HUES64 (cell line): ENCODE results near the gene KBTBD7.

Source experiments
- H3K27ac ChIP-seq: 2 replicates; pipeline ENCODE4 v1.7.0; 2013; ENCODE audit warnings: low read depth, low read length, inconsistent platforms
- H3K27me3 ChIP-seq: 2 replicates; pipeline ENCODE4 v1.6.1; 2013; ENCODE audit warnings: mild to moderate bottlenecking, low read length; ENCODE audit not compliant: insufficient read depth
- H3K36me3 ChIP-seq: 2 replicates; pipeline ENCODE4 v1.6.1; 2013; ENCODE audit warnings: mild to moderate bottlenecking, low read length; ENCODE audit not compliant: insufficient read depth
- H3K4me1 ChIP-seq: 2 replicates; pipeline ENCODE4 v1.6.1; 2013; ENCODE audit warnings: mild to moderate bottlenecking, low read length, moderate library complexity; ENCODE audit not compliant: insufficient read depth
- H3K4me3 ChIP-seq: 2 replicates; pipeline ENCODE4 v1.5.1; 2013; ENCODE audit warnings: mild to moderate bottlenecking, low read length, moderate library complexity
- H3K9ac ChIP-seq: 2 replicates; pipeline ENCODE4 v1.6.1; 2013; ENCODE audit warnings: mild to moderate bottlenecking, low read depth, low read length
- H3K9me3 ChIP-seq: 2 replicates; pipeline ENCODE4 v1.6.1; 2013; ENCODE audit warnings: low read depth, low read length; ENCODE audit not compliant: insufficient read depth
- WGBS: fragments of 150-250, 120-280 bp; methylation state at CpG from one replicate; pipeline ENCODE4 v1.1.7; 2013; ENCODE audit warnings: missing lambda C conversion rate; 5-methylcytosine and 5-hydroxymethylcytosine counted together

The KBTBD7 gene

GRCh38 chr13:41154042-41154441 is 40.3 kb downstream of the KBTBD7 start:
- Histone ChIP-seq H3K4me3 (no peak overlapping the region), H3K36me3 (peaks cover 6% of the 10 kb centered on the region), H3K27me3 (no peaks in the 10 kb centered on the region), H3K9ac (no peak overlapping the region), H3K9me3 (peaks cover 23% of the 10 kb centered on the region), H3K4me1 (peaks cover 31% of the 10 kb centered on the region), H3K27ac (no peak overlapping the region)

- H3K27ac ChIP-seq = no peak overlapping the region
- WGBS = 95% methylated on average over 3 of the region's 3 CpGs
- H3K36me3 ChIP-seq = peaks cover 17% of the 10 kb centered on the region
- no peaks in the 10 kb centered on the region for H3K27me3 ChIP-seq
- no peak overlapping the region for H3K9ac ChIP-seq
- H3K4me3 ChIP-seq = no peak overlapping the region
- peaks cover 42% of the 10 kb centered on the region for H3K9me3 ChIP-seq
- peaks cover 15% of the 10 kb centered on the region for H3K4me1 ChIP-seq
Observed at GRCh38 chr13:41152005-41152404, 42.4 kb downstream of the KBTBD7 start.

- Histone ChIP-seq H3K9ac (no peak overlapping the region), H3K27ac (no peak overlapping the region), H3K36me3 (peaks cover 17% of the 10 kb centered on the region), H3K4me3 (no peak overlapping the region), H3K9me3 (peaks cover 55% of the 10 kb centered on the region), H3K27me3 (no peaks in the 10 kb centered on the region), H3K4me1 (peaks cover 3% of the 10 kb centered on the region; the same call in 1 of the 2 replicates)
- 82% methylated on average over 2 of the region's 2 CpGs for WGBS
Observed at GRCh38 chr13:41150058-41150457, 44.3 kb downstream of the KBTBD7 start.

GRCh38 chr13:41148419-41149283 is 45.7 kb downstream of the KBTBD7 start:
- WGBS = 89% methylated on average over 3 of the region's 3 CpGs
- Histone ChIP-seq H3K4me3 (no peak overlapping the region), H3K27me3 (no peaks in the 10 kb centered on the region), H3K9ac (no peak overlapping the region), H3K9me3 (peaks cover 55% of the 10 kb centered on the region), H3K36me3 (peaks cover 17% of the 10 kb centered on the region), H3K4me1 (peaks cover 2% of the 10 kb centered on the region; the same call in 1 of the 2 replicates), H3K27ac (no peak overlapping the region)

- Histone ChIP-seq H3K27ac (no peak overlapping the region), H3K27me3 (no peaks in the 10 kb centered on the region), H3K9ac (no peak overlapping the region), H3K36me3 (peaks cover 17% of the 10 kb centered on the region), H3K4me3 (no peak overlapping the region), H3K4me1 (no peaks in the 10 kb centered on the region), H3K9me3 (peaks cover 45% of the 10 kb centered on the region)
- WGBS = 95% methylated on average over 4 of the region's 4 CpGs
Observed at GRCh38 chr13:41145136-41145908, 49.0 kb downstream of the KBTBD7 start.

GRCh38 chr13:41144576-41144975 is 49.8 kb downstream of the KBTBD7 start:
- H3K4me3 ChIP-seq = no peak overlapping the region
- no peaks in the 10 kb centered on the region for H3K27me3 ChIP-seq
- no peaks in the 10 kb centered on the region for H3K4me1 ChIP-seq
- 88% methylated on average over 1 of the region's 2 CpGs for WGBS
- peaks cover 13% of the 10 kb centered on the region for H3K36me3 ChIP-seq
- H3K9me3 ChIP-seq = peaks cover 37% of the 10 kb centered on the region
- no peak overlapping the region for H3K27ac ChIP-seq
- no peak overlapping the region for H3K9ac ChIP-seq
